GM10248 (cell line): ENCODE results near the gene C20orf204.
"Not testable (repeated sequence)": the region's sequence is repeated elsewhere in the genome, so short reads cannot be mapped to it uniquely, and the experiment has no call there.

Source experiments
- CTCF ChIA-PET: fragments of 300-600 bp; sonication (Branson Sonifier 250); formaldehyde crosslinking; extraction: SDS; loops from one replicate; lab custom pipeline; 2021; ENCODE audit warnings: antibody characterized with exemption; lab: Yijun Ruan, JAX
- POLR2A ChIA-PET: fragments of 350-650 bp; sonication (Branson Sonifier 250); formaldehyde crosslinking; extraction: SDS; loops from one replicate; lab custom pipeline; 2020; ENCODE audit warnings: antibody characterized with exemption; lab: Yijun Ruan, JAX
- DNase-seq: peaks from one replicate; pipeline ENCODE4 v3.0.0; 2012; ENCODE audit errors: extremely low spot score
- TF ChIP-seq, protein P1 (sequence below): IDR thresholded peaks from 2 replicates; pipeline ENCODE4 v1.5.1; 2012; ENCODE audit warnings: mild to moderate bottlenecking, low read depth; ENCODE audit errors: extremely low read depth, missing control alignments, control extremely low read depth

The C20orf204 gene

DNA sequence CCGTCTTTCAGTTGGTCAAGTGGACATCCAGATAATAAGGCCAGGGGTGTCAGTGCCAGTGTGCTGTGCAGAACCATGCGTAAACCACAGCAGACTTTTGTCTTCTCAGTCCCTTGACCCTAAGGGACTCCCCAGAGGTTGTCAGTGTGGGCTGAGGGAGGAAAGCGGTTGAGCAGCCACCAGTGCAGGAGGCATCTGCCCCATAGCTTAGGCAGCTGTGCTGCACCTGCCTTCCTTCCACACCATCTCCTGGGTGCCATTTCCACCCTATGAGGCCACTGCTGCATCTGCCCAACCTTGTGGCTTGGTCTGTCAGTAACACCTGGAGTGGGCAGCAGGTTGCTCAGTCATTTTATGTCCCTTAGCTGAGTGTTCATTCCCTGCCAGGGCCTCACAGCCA is 29.1 kb upstream of the C20orf204 start:
- no peak for DNase-seq
- CTCF ChIA-PET: interaction anchor here (0.8 to 5.4 kb wide), 6 partner anchors 12 to 50 kb away, joined by 3 to 38 read pairs (median 4); partner anchors contain the start of genes PRPF6 and SAMD10
- POLR2A ChIA-PET: interaction anchor here (1.0 to 1.1 kb wide), 2 partner anchors 20 to 26 kb away, joined by 3 read pairs; partner anchors contain the start of gene PRPF6
- TF ChIP-seq, protein P1, sequence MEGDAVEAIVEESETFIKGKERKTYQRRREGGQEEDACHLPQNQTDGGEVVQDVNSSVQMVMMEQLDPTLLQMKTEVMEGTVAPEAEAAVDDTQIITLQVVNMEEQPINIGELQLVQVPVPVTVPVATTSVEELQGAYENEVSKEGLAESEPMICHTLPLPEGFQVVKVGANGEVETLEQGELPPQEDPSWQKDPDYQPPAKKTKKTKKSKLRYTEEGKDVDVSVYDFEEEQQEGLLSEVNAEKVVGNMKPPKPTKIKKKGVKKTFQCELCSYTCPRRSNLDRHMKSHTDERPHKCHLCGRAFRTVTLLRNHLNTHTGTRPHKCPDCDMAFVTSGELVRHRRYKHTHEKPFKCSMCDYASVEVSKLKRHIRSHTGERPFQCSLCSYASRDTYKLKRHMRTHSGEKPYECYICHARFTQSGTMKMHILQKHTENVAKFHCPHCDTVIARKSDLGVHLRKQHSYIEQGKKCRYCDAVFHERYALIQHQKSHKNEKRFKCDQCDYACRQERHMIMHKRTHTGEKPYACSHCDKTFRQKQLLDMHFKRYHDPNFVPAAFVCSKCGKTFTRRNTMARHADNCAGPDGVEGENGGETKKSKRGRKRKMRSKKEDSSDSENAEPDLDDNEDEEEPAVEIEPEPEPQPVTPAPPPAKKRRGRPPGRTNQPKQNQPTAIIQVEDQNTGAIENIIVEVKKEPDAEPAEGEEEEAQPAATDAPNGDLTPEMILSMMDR: no peak

DNA sequence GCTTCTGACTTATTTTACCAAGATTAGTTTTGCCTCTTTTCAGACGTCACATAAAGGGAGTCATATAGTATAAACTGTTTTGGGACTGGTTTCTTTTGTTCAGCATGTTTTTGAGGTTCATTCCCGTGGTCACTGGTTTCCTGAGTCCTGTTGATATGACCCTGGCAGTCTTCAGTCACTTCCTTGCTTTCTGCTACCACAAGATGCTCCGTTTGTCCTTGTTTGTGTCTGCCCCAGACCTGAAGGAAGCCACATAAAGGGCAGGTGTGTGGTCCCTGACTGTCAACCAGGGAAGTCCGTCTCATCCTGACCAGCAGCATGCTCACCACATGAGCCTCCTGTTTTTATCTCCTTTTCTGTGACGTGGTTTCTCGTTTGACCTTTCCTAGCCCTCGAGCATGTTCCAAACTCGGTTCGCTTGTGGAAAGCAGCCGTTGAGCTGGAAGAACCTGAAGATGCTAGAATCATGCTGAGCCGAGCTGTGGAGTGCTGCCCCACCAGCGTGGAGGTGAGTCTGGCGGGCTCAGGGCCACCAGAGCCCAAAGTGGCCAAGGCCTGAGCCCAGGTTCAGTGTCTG is 26.1 kb upstream of the C20orf204 start:
- no peak for DNase-seq
- POLR2A ChIA-PET: interaction anchor here (0.6 to 1.8 kb wide), 4 partner anchors 13 to 29 kb away, joined by 3 to 6 read pairs (median 3); partner anchors contain the start of gene PRPF6
- CTCF ChIA-PET: interaction anchor here (0.7 to 5.4 kb wide), 9 partner anchors 8 to 36 kb away, joined by 3 to 38 read pairs (median 4); partner anchors contain the start of genes C20orf204, PRPF6 and SAMD10
- TF ChIP-seq, protein P1: no peak

DNA sequence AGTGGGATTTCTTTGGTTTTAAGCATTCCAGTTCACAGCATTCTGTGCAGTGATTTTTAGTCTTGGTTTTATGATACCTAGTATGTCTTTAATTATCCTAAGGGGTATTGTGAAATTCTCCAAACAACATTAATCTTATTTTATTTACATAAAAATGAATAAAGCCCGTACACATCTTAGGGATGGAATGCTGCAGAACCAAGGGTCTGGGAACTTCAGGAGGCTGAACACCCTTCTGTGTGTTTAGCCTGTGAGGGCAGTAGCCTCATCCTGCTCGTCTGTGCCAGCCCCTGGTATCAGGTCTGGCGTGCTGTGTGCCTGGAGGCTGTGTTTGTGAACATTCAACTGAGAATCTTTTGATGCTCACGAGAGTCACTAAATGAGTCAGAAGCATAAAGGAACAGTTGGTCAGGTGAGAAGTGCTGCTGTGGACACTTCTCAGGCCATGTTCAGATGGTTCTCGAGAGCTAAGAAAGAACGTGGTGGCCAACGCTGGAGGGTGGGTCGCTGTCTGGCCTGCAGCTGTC is 25.2 kb upstream of the C20orf204 start:
- DNase-seq: no peak

DNA sequence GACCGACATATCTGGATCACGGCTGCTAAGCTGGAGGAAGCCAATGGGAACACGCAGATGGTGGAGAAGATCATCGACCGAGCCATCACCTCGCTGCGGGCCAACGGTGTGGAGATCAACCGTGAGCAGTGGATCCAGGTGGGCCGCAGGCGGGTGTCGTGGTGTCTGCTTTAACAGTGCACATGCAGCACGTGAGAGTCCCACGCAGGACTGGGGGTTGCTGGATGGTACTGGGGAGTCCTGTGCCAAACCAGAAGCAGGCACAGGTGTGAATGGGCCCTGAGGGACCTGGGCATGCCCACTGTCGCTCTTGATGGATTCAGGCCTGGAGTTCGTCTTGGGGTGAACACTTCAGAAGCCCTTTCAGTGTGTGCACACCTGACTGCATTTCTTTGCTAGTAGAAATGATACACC is 24.6 kb upstream of the C20orf204 start:
- ChIA-PET POLR2A (interaction anchor here (1.8 kb wide), 1 partner anchor 26 kb away, joined by 6 read pairs; no protein-coding TSS in a partner anchor), CTCF (interaction anchor here (0.9 to 5.4 kb wide), 3 partner anchors 15 to 38 kb away, joined by 3 to 38 read pairs (median 13); partner anchors contain the start of genes PRPF6 and SAMD10)
- DNase-seq: no peak
- TF ChIP-seq, protein P1: no peak

More for the DNA sequence above, 25.2 kb upstream of the C20orf204 start:
- POLR2A ChIA-PET: interaction anchor here (1.0 to 1.8 kb wide), 3 partner anchors 14 to 30 kb away, joined by 3 to 6 read pairs (median 3); partner anchors contain the start of gene PRPF6
- TF ChIP-seq, protein P1: no peak
- CTCF ChIA-PET: interaction anchor here (0.7 to 5.4 kb wide), 10 partner anchors 8 to 37 kb away, joined by 3 to 38 read pairs (median 4); partner anchors contain the start of genes C20orf204, PRPF6 and SAMD10

GRCh38 chr20:64012385-64013154 is 23.4 kb upstream of the C20orf204 start:
- DNase-seq, POLR2A ChIA-PET: not testable (repeated sequence)
- CTCF ChIA-PET: interaction anchor here (1.3 to 2.6 kb wide), 3 partner anchors 24 to 32 kb away, joined by 3 to 12 read pairs (median 4); partner anchors contain the start of gene C20orf204

DNA sequence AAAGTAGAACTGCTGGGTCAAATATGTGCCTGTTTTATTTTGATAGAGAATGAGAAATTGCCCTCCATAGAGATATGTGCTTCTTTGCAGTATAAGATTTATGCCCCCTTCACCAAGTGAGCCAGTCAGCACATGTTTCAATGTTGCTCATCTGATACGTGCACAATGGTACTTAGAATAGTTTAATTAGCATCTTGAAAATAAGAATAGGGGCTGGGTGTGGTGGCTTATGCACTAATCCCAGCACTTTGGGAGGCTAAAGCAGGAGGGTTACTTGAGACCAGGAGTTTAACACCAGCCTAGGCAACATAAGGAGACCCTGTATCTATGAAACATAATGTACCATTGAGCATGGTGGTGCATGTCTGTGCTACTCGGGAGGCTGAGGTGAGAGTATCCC is 20.3 kb upstream of the C20orf204 start:
- CTCF ChIA-PET: interaction anchor here (1.2 to 1.5 kb wide), 2 partner anchors 21 to 23 kb away, joined by 3 read pairs; partner anchors contain the start of gene C20orf204
- POLR2A ChIA-PET: no interaction called here
- TF ChIP-seq, protein P1: no peak
- DNase-seq: no peak
